Measurements from ENCODE around the gene CCDC159. TPM values are rescaled to one million over a fixed set of nuclear protein-coding genes. Genes with fewer than 3 reads are reported as not detected.
"Not testable (repeated sequence)": the region's sequence is repeated elsewhere in the genome, so short reads cannot be mapped to it uniquely, and the experiment has no call there.

The CCDC159 gene
- total RNA-seq, 2 experiments from 2014 or later, result 10.9 to 12.1 TPM

GRCh38 chr19:11378319-11379189, 32.2 kb downstream of the CCDC159 start:
- POLR2A ChIA-PET, result interaction anchor here (1.1 kb wide), 1 partner anchor 43 kb away, joined by 3 read pairs; no protein-coding TSS in a partner anchor

GRCh38 chr19:11379269-11379845, 33.0 kb downstream of the CCDC159 start:
- CTCF ChIA-PET, result interaction anchor here (2.7 kb wide), 1 partner anchor 103 kb away, joined by 29 read pairs; no protein-coding TSS in a partner anchor
- POLR2A ChIA-PET, result not testable (repeated sequence)

More at GRCh38 chr19:11378319-11379189, 32.2 kb downstream of the CCDC159 start:
- CTCF ChIA-PET, result interaction anchor here (0.6 kb wide), 1 partner anchor 960 kb away, joined by 3 read pairs; no protein-coding TSS in a partner anchor

GRCh38 chr19:11379857-11380350, 33.6 kb downstream of the CCDC159 start:
- ChIA-PET CTCF (interaction anchor here (2.7 kb wide), 1 partner anchor 102 kb away, joined by 29 read pairs; no protein-coding TSS in a partner anchor), POLR2A (interaction anchor here (1.6 kb wide), 1 partner anchor 33 kb away, joined by 7 read pairs; the partner anchor contains the start of genes CCDC159 and TMEM205)

GRCh38 chr19:11380653-11381537, 34.6 kb downstream of the CCDC159 start:
- ChIA-PET POLR2A (interaction anchor here (0.5 to 1.6 kb wide), 11 partner anchors 23 to 439 kb away, joined by 3 to 10 read pairs (median 4); partner anchors contain the start of genes CCDC159, ODAD3, PRKCSH and TMEM205), CTCF (interaction anchor here (0.5 to 3.6 kb wide), 20 partner anchors 10 to 182 kb away, joined by 3 to 29 read pairs (median 4); partner anchors contain the start of genes CCDC159, ODAD3, PRKCSH and RAB3D)

GRCh38 chr19:11382898-11383705, 36.8 kb downstream of the CCDC159 start:
- ChIA-PET CTCF (interaction anchor here (0.6 to 3.6 kb wide), 13 partner anchors 8 to 157 kb away, joined by 3 to 25 read pairs (median 4); partner anchors contain the start of genes ODAD3, PRKCSH, RGL3 and SWSAP1), POLR2A (interaction anchor here (0.5 to 1.1 kb wide), 3 partner anchors 9 to 161 kb away, joined by 3 to 6 read pairs (median 5); partner anchors contain the start of gene SWSAP1)

- ChIA-PET POLR2A (interaction anchor here (0.5 to 1.1 kb wide), 2 partner anchors 9 to 125 kb away, joined by 3 to 5 read pairs; partner anchors contain the start of gene SWSAP1), CTCF (interaction anchor here (0.8 to 3.6 kb wide), 8 partner anchors 9 to 141 kb away, joined by 3 to 25 read pairs (median 8); partner anchors contain the start of genes ODAD3, PRKCSH, RGL3 and SWSAP1)
Measured at GRCh38 chr19:11383706-11384048, 37.4 kb downstream of the CCDC159 start.

- CTCF ChIA-PET, result interaction anchor here (0.7 to 3.1 kb wide), 2 partner anchors 10 to 86 kb away, joined by 4 to 11 read pairs; partner anchors contain the start of gene SWSAP1
- POLR2A ChIA-PET, result no interaction called here
Measured at GRCh38 chr19:11384778-11385129, 38.4 kb downstream of the CCDC159 start.

GRCh38 chr19:11387162-11388034, 41.1 kb downstream of the CCDC159 start:
- ChIA-PET POLR2A (interaction anchor here (0.7 kb wide), 1 partner anchor 1253 kb away, joined by 5 read pairs; no protein-coding TSS in a partner anchor), CTCF (interaction anchor here (0.5 to 1.2 kb wide), 3 partner anchors 48 to 777 kb away, joined by 3 read pairs; partner anchors contain the start of genes ODAD3 and PRKCSH)

- ChIA-PET POLR2A (interaction anchor here (0.5 to 0.6 kb wide), 2 partner anchors 53 to 376 kb away, joined by 3 read pairs; no protein-coding TSS in a partner anchor), CTCF (interaction anchor here (1.1 kb wide), 2 partner anchors 9 to 28 kb away, joined by 3 read pairs; partner anchors contain the start of gene RGL3)
Measured at GRCh38 chr19:11390359-11390758, 44.0 kb downstream of the CCDC159 start.

- POLR2A ChIA-PET, result interaction anchor here (0.5 kb wide), 1 partner anchor 53 kb away, joined by 3 read pairs; no protein-coding TSS in a partner anchor
- CTCF ChIA-PET, result interaction anchor here (0.6 to 1.1 kb wide), 3 partner anchors 10 to 24 kb away, joined by 3 to 6 read pairs (median 3); no protein-coding TSS in a partner anchor
Measured at GRCh38 chr19:11390933-11391680, 44.8 kb downstream of the CCDC159 start.

GRCh38 chr19:11397089-11397610, 50.8 kb downstream of the CCDC159 start:
- CTCF ChIA-PET, result interaction anchor here (1.1 kb wide), 1 partner anchor 13 kb away, joined by 4 read pairs; the partner anchor contains the start of gene EPOR
- POLR2A ChIA-PET, result no interaction called here

GRCh38 chr19:11399667-11400066, 53.3 kb downstream of the CCDC159 start:
- ChIA-PET POLR2A (no interaction called here), CTCF (no interaction called here)

GRCh38 chr19:11400798-11401197, 54.5 kb downstream of the CCDC159 start:
- POLR2A ChIA-PET, result interaction anchor here (0.7 kb wide), 1 partner anchor 203 kb away, joined by 7 read pairs; no protein-coding TSS in a partner anchor
- CTCF ChIA-PET, result no interaction called here

- ChIA-PET POLR2A (no interaction called here), CTCF (interaction anchor here (0.8 kb wide), 1 partner anchor 158 kb away, joined by 3 read pairs; no protein-coding TSS in a partner anchor)
Measured at GRCh38 chr19:11401808-11402543, 55.7 kb downstream of the CCDC159 start.

Data from activated CD8-positive, alpha-beta memory T cell treated with anti-CD3 and anti-CD28 coated beads for 36 hours (primary cell).